ENCODE data around the gene PDCD2L.

PDCD2L gene

GRCh38 chr19:34370117-34370516 is 34.1 kb upstream of the PDCD2L start:
- H3K9me3 ChIP-seq (ENCODE audit: control insufficient read depth, low read length), result no peaks in the 10 kb centered on the region
- no peak overlapping the region for H2AFZ ChIP-seq
- H3K27ac ChIP-seq, result no peak overlapping the region
- peaks cover 11% of the 10 kb centered on the region for H3K4me1 ChIP-seq
- H3K9ac ChIP-seq, result no peak overlapping the region
- H3K4me3 ChIP-seq (ENCODE audit: low read depth, low read length), result no peak overlapping the region
- H3K4me2 ChIP-seq (ENCODE audit: low read length), result no peak overlapping the region
- no peak for TF ChIP-seq CTCF (IDR thresholded peaks at IDR 0.05)
- H3K27me3 ChIP-seq (ENCODE audit: control insufficient read depth, insufficient read depth, low read length), result no peaks in the 10 kb centered on the region
- H3K36me3 ChIP-seq (ENCODE audit: control insufficient read depth, insufficient read depth, low read length), result no peaks in the 10 kb centered on the region
- peaks cover 55% of the 10 kb centered on the region for H3K79me2 ChIP-seq

GRCh38 chr19:34370983-34371382 is 33.2 kb upstream of the PDCD2L start:
- Histone ChIP-seq H3K4me3 (ENCODE audit: low read depth, low read length) (no peak overlapping the region), H3K27me3 (ENCODE audit: control insufficient read depth, insufficient read depth, low read length) (no peaks in the 10 kb centered on the region), H3K9ac (no peak overlapping the region), H3K79me2 (peaks cover 56% of the 10 kb centered on the region), H3K36me3 (ENCODE audit: control insufficient read depth, insufficient read depth, low read length) (no peaks in the 10 kb centered on the region), H2AFZ (no peak overlapping the region), H3K9me3 (ENCODE audit: control insufficient read depth, low read length) (no peaks in the 10 kb centered on the region), H3K4me1 (peaks cover 11% of the 10 kb centered on the region), H3K4me2 (ENCODE audit: low read length) (peak overlapping the region; percentile 43), H3K27ac (peak overlapping the region; percentile 70)
- no peak for TF ChIP-seq CTCF (IDR thresholded peaks at IDR 0.05)

- H3K79me2 ChIP-seq, result peaks cover 50% of the 10 kb centered on the region
- no peak for TF ChIP-seq CTCF (IDR thresholded peaks at IDR 0.05)
Observed at GRCh38 chr19:34373601-34374288, 30.5 kb upstream of the PDCD2L start.

GRCh38 chr19:34375598-34375997 is 28.6 kb upstream of the PDCD2L start:
- Histone ChIP-seq H3K27ac (no peak overlapping the region), H3K9ac (no peak overlapping the region), H3K36me3 (ENCODE audit: control insufficient read depth, insufficient read depth, low read length) (no peaks in the 10 kb centered on the region), H2AFZ (no peak overlapping the region), H3K27me3 (ENCODE audit: control insufficient read depth, insufficient read depth, low read length) (no peaks in the 10 kb centered on the region), H3K4me1 (peaks cover 8% of the 10 kb centered on the region), H3K4me2 (ENCODE audit: low read length) (no peak overlapping the region), H3K9me3 (ENCODE audit: control insufficient read depth, low read length) (no peaks in the 10 kb centered on the region), H3K79me2 (peaks cover 64% of the 10 kb centered on the region), H3K4me3 (ENCODE audit: low read depth, low read length) (no peak overlapping the region)
- no peak for TF ChIP-seq CTCF (IDR thresholded peaks at IDR 0.05)

More at GRCh38 chr19:34373601-34374288, 30.5 kb upstream of the PDCD2L start:
- H3K27me3 ChIP-seq (ENCODE audit: control insufficient read depth, insufficient read depth, low read length), result no peaks in the 10 kb centered on the region
- H3K27ac ChIP-seq, result no peak overlapping the region
- H3K4me3 ChIP-seq (ENCODE audit: low read depth, low read length), result no peak overlapping the region
- no peak overlapping the region for H2AFZ ChIP-seq
- H3K4me1 ChIP-seq, result peaks cover 9% of the 10 kb centered on the region
- H3K9me3 ChIP-seq (ENCODE audit: control insufficient read depth, low read length), result no peaks in the 10 kb centered on the region
- H3K9ac ChIP-seq, result no peak overlapping the region
- H3K4me2 ChIP-seq (ENCODE audit: low read length), result no peak overlapping the region
- no peaks in the 10 kb centered on the region for H3K36me3 ChIP-seq (ENCODE audit: control insufficient read depth, insufficient read depth, low read length)

- Histone ChIP-seq H3K36me3 (ENCODE audit: control insufficient read depth, insufficient read depth, low read length) (no peaks in the 10 kb centered on the region), H3K4me3 (ENCODE audit: low read depth, low read length) (no peak overlapping the region), H3K4me2 (ENCODE audit: low read length) (no peak overlapping the region), H3K27me3 (ENCODE audit: control insufficient read depth, insufficient read depth, low read length) (no peaks in the 10 kb centered on the region), H3K27ac (no peak overlapping the region), H3K4me1 (no peaks in the 10 kb centered on the region), H3K9me3 (ENCODE audit: control insufficient read depth, low read length) (no peaks in the 10 kb centered on the region), H3K79me2 (peaks cover 82% of the 10 kb centered on the region), H2AFZ (no peak overlapping the region), H3K9ac (no peak overlapping the region)
- TF ChIP-seq CTCF (IDR thresholded peaks at IDR 0.05), result no peak
Observed at GRCh38 chr19:34380639-34381241, 23.5 kb upstream of the PDCD2L start.

Measured in parathyroid adenoma (tissue), 2 donors.